NCI-H2107 treated with DMSO at 0.1 percent for 48 hours (cell line): ENCODE measurements around the gene KRTAP19-1.
"Not testable (repeated sequence)": the region's sequence is repeated elsewhere in the genome, so short reads cannot be mapped to it uniquely, and the experiment has no call there.

ENCODE experiments used
- DNase-seq: peaks from one replicate; lab custom pipeline; 2025; ENCODE audit not compliant: unreplicated experiment; lab: John Stamatoyannopoulos, UW

Gene KRTAP19-1

DNA sequence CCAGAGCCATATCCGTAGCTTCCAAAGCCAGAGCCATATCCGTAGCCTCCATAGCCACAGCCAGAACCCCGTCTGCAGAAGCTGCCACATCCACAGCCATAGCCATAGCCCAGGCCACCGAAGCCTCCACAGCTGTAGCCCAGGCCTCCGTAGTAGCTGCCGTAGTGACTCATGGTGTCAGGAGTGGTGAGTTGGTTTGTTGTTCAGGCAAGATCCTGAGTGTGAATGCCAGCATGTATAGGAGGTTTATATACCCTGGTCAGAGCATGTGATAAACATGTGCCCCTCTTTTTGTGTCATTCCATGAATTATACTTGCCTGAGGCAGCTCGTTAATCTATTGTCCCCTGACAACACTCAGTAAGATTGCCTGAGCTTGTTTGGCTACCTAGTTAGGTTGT, at the start of gene KRTAP19-1:
TSS of gene KRTAP19-1 (minus strand) at position 223 of the 400 bp plus-strand sequence. CDS start at position 173, 50 bp downstream.
- DNase-seq = no peak

DNA sequence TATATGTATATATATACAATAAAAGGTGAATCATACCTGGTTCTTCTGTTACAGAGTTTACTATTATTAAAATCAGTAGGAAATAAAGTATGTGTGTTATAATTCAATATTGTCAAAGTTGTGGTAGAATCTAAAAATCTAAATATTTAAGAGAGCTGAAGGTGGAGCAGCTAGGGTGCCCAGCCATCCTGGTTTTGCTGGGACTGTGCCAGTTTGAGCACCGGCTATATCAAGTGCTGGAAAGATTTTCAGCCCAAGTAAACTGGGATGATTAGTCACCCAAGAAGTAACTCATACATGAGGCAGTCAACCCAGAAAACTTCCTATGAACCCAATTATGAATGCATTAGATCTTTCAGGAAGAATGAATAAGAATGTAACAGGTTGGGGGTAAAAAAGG, 38.7 kb upstream of the KRTAP19-1 start:
- no peak for DNase-seq

DNA sequence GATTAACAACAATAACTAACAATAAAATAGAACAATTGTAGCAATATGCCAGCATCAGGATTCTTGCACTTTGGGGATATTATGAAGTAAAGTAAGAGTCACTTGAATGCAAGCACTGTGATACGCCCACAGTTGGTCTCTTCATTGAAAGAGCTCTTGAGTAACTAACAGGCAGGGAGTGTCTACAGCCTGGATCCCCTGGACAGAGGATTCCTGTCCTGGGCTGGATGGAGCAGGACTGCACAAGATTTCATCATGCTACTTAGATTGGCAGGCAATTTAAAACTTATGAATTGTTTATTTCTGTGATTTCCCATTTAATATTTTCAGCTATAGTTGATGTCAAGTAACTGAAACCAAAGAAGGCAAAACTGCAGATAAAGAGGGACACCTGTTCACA, 35.5 kb upstream of the KRTAP19-1 start:
- no peak for DNase-seq

DNA sequence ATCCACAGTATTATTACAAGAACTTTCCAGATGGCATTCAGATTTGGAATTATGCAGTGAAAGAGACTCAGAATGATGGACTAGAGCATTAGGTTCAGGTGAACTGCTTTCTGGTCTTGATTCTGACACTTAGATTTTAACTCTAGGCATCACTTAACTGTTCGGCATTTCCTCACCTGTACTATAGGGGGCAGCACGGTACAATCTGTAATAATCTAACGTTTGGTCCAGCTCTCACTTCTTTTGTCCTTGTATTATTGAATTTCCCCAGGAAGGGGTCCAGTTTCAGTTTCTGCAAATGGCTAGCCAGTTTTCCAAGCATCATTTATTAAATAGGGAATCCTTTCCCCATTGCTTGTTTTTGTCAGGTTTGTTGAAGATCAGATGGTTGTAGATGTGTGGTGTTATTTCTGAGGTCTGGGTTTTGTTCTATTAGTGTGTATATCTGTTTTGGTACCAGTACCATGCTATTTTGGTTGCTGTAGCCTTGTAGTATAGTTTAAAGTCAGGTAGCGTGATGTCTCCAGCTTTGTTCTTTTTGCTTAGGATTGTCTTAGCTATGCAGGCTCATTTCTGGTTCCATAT, 25.5 kb upstream of the KRTAP19-1 start:
- not testable (repeated sequence) for DNase-seq

DNA sequence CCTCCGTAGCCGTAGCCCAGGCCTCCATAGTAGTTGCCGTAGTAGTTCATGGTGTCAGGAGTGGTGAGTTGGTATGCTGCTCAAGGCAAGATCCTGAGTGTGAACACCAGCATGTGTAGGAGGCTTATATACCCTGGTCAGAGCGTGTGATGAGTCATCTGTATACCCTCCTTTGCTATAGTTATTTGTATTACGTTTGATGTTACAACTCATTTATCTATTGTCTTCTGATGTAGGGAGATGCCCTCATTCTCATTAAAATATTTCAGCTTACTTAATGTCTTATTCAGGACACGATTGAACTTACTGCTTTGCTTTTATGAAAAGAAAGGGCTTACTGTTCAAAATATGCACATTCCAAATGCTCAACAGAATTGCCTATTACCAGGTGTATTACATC, 21.9 kb upstream of the KRTAP19-1 start, which contains the start of gene KRTAP19-5:
TSS of gene KRTAP19-5 (minus strand) at position 101 of the 400 bp plus-strand sequence. CDS start at position 50, 51 bp downstream.
- DNase-seq = no peak

DNA sequence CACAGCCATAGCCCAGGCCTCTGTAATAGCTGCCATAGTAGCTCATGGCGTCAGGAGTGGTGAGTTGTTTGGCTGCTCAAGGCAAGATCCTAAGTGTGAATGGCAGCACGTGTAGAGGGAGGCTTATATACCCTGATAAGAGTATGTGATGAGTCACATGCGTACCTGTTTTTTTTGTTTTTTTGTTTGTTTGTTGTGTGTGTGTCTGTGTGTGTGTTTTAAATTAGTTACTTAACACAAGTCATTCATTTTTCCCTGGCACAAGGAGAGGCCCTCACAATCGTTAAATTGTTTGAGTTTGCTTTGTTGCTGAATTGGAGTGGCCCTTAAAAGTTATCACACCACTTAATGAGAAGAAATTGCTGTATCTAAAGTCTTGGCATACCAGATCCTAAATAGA, 16.9 kb upstream of the KRTAP19-1 start, which contains the start of gene KRTAP19-4:
TSS of gene KRTAP19-4 (minus strand) at position 101 of the 400 bp plus-strand sequence. CDS start at position 46, 55 bp downstream.
- no peak for DNase-seq

DNA sequence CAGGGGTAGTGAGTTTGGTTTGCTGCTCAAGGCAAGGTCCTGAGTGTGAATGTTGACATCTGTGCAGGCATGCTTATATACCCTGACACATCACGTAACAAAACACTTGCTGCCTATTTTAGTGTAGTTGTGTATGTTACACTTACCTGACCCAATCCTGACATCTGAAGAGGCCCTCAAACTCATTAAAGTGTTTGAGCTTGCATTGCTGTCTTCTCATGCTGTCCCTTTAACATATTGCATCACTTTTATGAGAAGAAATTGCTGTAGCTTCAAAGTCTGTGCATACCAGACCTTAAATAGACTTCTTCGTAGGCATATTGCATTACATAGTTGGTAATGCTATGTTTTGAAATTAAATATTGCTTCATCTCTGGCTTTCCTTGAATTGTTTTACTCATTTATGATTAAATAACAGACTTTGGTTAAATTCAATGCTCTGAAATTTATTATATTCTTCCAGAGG, 11.8 kb upstream of the KRTAP19-1 start, which contains the start of gene KRTAP19-3:
TSS of gene KRTAP19-3 (minus strand) at position 51 of the 466 bp plus-strand sequence. CDS start 56 bp downstream, outside the sequence.
- no peak for DNase-seq

DNA sequence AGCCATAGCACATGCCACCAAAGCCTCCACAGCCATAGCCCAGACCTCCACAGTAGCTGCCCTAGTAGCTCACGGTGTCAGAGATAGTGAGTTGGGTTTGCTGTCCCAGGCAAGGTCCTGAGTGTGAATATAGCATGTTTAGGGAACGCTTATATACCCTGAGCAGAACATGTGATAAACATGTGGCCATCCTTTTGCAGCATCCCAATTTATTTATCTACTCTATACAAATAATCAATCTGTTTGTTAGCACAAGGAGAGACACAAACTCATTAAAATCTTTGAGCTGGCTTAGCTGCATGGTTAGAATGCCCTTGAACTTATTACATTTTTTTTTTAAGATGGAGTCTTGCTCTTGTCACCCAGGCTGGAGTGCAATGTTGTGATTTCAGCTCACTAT, 7.2 kb upstream of the KRTAP19-1 start, which contains the start of gene KRTAP19-2:
TSS of gene KRTAP19-2 (minus strand) at position 101 of the 400 bp plus-strand sequence. CDS start at position 13, 88 bp downstream.
- DNase-seq = no peak

DNA sequence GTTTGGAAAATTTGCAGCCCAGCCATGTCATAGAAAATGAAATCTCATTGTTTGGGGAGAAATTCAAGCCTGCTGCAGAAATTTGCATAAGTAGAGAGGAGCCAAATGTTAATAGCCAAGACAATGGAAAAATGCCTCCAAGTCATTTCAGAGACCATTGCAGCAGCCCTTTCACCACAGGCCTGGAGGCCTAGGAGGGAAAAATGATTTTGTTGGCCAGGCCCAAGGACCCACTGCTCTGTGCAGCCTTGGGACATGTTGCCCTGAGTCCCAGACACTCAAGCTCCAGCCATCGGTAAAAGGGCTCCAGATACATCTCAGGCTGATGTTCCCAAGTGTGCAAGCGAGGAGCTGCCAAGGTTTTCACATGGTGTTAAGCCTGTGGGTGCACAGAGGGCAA, 6.0 kb upstream of the KRTAP19-1 start:
- DNase-seq = no peak

DNA sequence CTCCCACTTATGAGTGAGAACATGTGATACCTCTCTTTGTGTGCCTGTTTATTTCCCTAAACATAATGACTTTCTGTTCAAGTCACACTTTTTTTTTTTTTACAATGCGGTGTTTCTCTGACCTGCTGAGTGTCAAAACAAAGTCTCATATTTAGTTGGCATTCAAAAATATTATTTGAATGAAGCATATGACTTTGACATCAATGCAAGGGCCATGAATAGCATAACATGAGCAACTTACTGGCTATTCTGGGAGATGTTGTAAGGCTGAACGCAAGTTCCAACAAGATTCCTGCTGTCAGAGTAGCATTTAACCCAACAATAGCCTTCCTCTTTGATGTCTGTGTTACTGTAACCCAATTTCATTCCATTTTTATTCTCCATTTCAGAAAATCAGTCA, 2.0 kb upstream of the KRTAP19-1 start:
- no peak for DNase-seq

DNA sequence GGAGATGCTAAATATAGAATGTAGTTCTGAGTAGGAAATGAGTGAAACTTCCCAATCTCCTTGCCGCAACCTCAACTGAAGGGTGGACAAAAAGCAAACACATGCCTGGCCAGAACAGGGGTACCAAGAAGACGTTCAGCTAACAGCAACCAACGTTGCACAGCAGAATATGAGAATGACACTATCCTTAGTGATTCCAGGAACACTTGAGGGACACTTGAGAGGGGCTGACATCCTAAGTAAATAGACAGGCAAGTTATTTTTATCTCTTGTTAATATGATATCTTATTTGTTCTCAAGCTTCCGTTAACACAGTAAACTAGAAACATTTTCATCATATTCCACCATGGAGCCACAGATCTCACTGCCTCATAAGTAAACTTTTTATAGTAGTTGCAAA, 908 bp downstream of the KRTAP19-1 start:
- DNase-seq = no peak

DNA sequence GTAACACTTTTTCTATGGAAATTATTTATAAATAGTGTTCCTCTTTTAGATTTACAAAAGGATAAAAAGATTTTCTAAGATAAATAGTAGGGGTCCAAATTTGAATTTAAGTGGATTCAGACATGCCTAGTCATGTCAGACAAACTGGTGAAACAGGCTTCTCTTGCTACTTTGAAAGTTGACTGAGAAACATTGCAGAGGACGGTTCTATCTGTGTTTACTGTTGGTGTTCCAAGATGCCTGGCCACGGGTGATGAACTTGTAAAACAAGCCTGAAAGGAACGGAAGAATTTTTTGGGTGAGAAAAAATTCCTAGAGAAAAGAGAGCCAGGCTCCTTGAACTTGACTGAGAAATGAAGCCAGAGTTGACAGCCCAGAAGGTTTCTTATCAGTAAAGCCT, 2.2 kb downstream of the KRTAP19-1 start:
- DNase-seq = no peak

DNA sequence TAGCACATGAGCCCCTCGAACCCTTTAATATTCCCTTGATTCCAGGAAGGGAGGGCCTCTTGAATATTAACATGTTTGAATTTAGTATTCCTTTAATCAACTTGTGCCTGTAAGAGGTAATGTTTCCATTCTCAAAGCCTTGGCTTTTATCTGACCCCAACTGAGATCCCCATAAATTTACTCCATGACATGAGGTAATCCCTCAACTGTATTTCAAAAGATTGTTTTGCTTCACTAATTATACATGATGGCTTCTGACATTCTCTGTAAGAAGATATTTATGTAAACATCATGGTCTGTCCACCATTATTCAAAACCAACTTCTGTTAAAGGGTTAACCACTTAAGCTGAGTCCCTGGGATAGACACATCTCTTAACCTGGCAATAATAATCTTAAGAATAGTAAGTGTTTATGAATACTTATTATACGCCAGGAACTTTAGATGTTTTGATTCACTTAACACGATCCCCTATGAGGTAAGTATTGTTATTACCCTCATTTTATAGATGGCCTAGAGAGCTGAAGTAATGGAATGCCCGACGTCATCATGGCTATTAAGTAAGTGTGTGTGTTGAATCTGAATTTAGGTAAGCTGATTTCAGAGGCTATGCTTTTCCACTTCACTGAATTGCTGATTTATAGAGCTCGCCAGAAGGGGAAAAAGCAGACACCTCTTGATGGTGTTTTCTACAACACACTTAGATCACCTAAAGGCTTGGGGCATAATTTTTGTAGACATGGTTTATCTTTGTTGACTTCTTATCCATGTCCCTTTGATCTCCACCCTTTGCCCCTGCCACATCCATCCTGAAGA, 11.1 kb downstream of the KRTAP19-1 start:
- DNase-seq = no peak

DNA sequence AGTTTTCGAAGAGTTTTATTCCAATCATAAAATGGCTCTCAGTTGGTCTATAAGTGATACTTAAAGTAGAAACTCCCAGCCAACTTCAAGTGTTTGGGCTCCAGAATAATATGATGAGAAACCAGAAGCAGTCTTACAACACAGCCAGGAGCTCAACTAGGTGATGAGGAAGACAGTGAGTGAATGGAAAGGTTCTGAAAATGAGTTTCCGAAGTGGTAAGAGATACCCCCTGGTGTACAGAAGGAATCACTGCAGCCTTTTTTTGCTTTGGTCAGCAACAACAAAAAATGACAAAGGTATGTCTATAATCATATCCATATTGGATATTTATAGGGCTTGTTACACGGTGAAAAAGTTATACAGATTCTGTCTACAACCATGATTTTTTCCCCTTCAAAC, 16.5 kb downstream of the KRTAP19-1 start:
- DNase-seq = no peak

DNA sequence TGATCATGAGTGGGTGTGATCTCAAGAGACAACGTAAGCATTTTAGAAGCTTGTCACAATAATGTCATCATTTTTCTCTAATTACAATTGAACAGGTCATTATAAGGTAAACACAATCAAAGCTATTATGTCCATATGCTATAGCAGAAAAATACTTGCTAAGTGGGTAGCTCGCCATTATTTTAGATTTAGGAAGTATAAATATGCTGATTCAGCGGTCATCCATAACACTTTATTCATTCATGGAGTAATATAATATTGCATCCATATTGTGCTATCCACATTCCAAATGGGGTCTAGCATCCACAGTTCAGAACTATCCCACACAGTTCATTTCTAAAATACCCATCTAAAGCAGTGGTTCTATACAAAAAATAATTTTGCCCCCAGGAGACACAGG, 31.7 kb downstream of the KRTAP19-1 start:
- DNase-seq = no peak

DNA sequence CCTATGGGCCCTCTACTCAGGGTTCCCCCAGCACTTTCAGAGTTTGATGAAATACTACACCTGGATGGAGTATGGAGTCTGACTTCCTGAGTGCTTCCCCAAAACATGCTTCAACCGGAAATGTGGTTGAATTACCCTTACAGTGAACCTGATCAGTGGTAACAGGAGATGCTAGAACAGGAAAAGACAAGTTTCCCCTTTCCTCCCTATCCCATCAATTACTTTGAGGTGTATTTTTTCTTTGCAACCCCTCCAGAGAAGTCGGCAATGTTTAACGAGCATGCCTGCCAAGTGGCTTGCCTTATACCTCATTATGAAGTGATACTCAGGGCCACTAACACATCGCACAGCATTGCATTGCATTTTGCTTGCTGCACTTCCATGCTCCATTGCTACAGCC, 33.1 kb downstream of the KRTAP19-1 start:
- no peak for DNase-seq

DNA sequence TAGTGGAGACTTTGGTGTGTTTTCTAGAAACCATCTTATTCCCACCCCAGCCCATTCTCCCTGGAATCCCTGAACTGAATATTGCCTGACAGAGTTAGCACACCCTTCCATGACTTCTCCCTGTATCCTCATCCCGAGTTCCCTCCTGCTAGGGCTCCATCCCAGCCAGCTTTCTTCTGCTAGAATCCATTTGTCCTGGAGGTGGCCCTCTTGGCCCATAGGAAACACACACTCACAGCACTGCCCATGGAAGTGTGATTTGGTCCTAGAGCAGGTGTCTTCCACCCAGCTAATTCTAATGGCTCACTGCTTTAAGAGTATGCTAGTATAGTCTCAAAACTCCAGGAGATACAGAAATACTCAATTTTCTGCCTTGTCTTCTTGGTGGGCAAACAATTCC, 36.0 kb downstream of the KRTAP19-1 start:
- DNase-seq = no peak

DNA sequence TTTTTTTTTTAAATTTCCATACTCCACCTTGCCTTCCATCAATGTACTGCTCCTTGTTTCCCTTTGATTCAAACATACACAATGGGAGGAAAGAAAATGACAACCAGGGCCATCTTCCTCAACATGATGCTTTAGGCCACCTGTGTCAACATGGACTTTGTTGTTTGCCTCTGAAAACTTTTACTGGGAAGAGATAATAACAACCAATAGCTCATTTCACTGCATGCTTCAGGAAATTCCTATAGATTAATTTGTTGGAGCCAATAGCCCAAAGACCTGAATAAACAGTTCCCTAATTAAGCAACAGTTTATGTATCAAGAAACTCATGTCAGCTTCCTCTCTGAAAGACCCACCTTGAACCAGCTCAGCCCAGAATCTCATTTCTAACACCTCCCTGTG, 36.9 kb downstream of the KRTAP19-1 start:
- no peak for DNase-seq

DNA sequence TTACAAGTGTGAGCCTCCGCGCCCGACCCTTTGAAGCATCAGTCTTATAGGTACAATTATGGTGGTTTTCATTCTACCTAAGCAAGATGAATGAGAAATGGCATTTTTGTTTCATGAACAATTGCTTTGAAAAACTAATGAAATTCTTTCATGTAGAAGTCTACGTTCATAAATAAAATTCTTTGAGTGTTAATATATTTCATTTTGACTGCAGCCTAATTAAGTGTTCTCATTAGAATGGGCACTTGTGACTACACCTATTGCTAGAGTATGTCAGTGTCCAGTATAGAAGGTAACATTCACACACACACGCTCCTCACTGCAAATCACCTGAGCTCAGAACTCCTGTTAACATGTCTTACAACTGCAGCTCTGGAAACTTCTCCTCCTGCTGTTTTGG, 40.2 kb downstream of the KRTAP19-1 start, which contains the start of gene KRTAP15-1:
TSS of gene KRTAP15-1 (plus strand) at position 301 of the 400 bp plus-strand sequence. CDS start at position 354, 53 bp downstream.
- no peak for DNase-seq

DNA sequence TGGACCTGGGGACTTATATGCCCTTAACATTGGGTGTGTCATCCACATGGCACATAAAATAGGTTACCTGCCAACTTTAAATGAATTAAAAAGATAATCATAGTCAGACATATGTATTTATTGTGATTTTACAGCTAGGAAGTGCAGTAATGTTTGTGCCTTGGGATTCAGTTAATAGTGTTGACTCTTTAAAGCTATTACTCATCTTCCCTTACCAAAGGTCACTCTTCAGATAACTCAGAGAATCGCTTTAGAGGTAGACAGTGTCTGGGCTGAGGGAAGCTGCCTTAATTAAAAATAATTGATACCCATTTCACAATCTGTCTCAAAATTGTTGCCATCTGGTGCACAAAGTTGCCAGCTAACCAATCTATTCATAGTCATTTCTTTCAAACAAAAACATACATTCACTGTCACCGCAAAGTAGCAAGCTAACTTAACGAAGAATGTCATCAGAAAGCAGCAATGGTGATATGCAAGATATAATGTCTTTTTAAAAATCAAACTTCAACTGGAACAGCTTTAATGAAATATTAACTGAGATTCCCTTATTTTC, 43.1 kb downstream of the KRTAP19-1 start:
- DNase-seq = no peak

DNA sequence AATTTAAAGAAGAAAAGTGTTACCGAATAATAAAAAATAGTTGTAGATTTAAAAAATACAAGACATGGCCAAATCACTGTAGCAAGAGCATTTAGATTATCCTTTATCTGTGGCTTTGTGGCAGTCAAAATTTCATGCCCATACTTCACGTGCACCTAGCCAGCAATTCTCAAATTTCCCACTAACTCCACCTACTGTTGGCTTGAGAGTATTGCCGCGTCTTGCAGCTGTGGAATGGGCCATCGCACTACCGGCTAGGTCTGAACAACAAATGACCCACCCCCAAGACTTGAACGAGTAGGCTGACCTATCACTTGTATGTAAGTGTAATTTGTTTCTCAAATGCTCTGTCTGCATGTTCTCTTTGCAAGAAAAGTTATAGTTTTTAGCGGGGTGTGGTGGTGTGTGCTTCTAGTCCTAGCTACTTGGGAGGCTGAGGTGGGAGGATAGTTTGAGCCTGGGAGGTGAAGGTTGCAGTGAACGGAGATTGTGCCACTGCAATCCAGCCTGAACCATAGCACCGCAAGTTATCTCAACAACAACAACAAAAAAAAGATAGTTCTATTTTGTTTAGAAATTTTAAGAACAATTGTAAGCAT, 46.0 kb downstream of the KRTAP19-1 start:
- peak; percentile 34 for DNase-seq
